ENCODE data around the gene GH1. TPM values are rescaled to one million over a fixed set of nuclear protein-coding genes. Genes with fewer than 3 reads are reported as not detected.

The GH1 gene
- total and polyA plus RNA-seq, 2 donors (not counting 1 experiment from before 2014, with no cell fraction given): 1.7 to 2.3 TPM

DNA sequence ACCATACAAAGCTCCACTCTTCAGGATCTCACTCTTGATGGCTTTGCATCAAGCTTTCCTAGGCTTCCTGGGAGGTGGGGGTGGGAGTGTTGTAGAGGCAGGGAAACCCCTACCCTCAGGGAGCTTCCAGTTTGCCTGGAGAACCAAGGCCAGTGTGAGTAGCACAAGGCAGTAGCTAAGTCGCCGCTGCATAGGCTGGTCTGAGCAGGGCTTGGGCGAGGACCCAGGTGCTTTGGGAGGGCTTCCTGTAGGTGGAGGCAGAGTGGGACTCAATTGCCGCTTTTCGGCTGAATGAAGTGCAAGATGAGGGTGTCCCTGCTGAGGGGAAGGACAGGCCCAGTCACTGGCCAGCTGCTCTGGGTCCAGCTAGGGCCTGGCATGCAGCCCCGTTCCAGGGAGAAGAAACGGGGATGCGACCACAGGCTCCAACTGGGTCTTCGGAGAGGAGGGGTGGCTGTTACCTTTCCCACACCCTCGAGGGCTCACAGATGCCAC lies 9.6 kb upstream of the GH1 start:
- Mint-ChIP-seq H3K4me1 (peaks cover 85% of the 10 kb centered on the region), H3K27me3 (no peaks in the 10 kb centered on the region), H3K4me3 (peak overlapping the region; percentile 99), H3K27ac (peak overlapping the region; percentile 97), H3K9me3 (ENCODE audit: insufficient read depth) (no peaks in the 10 kb centered on the region)
- Histone ChIP-seq H3K36me3 (replicated peaks in 1 of 2; ENCODE audit: control extremely low read depth in 1 of 2, control insufficient read depth in 1 of 2, extremely low read depth in 1 of 2, insufficient read depth in 2 of 2, low read length in 1 of 2) (peaks cover 0 to 51% of the 10 kb centered on the region in 2 experiments), H3K27me3 (replicated peaks in 1 of 4; ENCODE audit: control extremely low read depth in 1 of 4, control insufficient read depth in 3 of 4, insufficient read depth in 4 of 4, low read length in 3 of 4) (no peaks in the 10 kb centered on the region), H3K4me2 (replicated peaks; ENCODE audit: low read depth, low read length, poor library complexity, severe bottlenecking) (peak overlapping the region; percentile 97), H3K9ac (ENCODE audit: low read length) (peak overlapping the region; percentile 97), H3K4me1 (ENCODE audit: control insufficient read depth in 2 of 2, insufficient read depth in 2 of 2, low read length in 2 of 2) (peaks cover 72 to 86% of the 10 kb centered on the region in 2 donors), H2AFZ (ENCODE audit: insufficient read depth, low read depth, low read length, poor library complexity, severe bottlenecking) (no peak overlapping the region), H3K9me3 (ENCODE audit: control extremely low read depth in 1 of 3, control insufficient read depth in 2 of 3, insufficient read depth in 1 of 3, low read length in 2 of 3) (no peaks in the 10 kb centered on the region), H3K4me3 (ENCODE audit: control extremely low read depth in 1 of 5, extremely low read depth in 1 of 5, insufficient read depth in 1 of 5, low read depth in 2 of 5, low read length in 4 of 5) (peak overlapping the region; percentile 27 to 100 (median 97)), H3K79me2 (ENCODE audit: control insufficient read depth, insufficient read depth, low read length) (peaks cover 61% of the 10 kb centered on the region), H4K20me1 (ENCODE audit: control insufficient read depth, insufficient read depth, low read length, poor library complexity, severe bottlenecking) (peaks cover 46% of the 10 kb centered on the region), H3K27ac (ENCODE audit: low read length in 2 of 2) (peak overlapping the region; percentile 85 to 89)
- intact Hi-C loops (cut with micrococcal nuclease): no loop called here
- TF ChIP-seq EZH2 (IDR thresholded peaks at IDR 0.05; ENCODE audit: borderline replicate concordance, insufficient read depth, low read depth, low read length, poor library complexity, severe bottlenecking): no peak
- TF ChIP-seq, protein P1, sequence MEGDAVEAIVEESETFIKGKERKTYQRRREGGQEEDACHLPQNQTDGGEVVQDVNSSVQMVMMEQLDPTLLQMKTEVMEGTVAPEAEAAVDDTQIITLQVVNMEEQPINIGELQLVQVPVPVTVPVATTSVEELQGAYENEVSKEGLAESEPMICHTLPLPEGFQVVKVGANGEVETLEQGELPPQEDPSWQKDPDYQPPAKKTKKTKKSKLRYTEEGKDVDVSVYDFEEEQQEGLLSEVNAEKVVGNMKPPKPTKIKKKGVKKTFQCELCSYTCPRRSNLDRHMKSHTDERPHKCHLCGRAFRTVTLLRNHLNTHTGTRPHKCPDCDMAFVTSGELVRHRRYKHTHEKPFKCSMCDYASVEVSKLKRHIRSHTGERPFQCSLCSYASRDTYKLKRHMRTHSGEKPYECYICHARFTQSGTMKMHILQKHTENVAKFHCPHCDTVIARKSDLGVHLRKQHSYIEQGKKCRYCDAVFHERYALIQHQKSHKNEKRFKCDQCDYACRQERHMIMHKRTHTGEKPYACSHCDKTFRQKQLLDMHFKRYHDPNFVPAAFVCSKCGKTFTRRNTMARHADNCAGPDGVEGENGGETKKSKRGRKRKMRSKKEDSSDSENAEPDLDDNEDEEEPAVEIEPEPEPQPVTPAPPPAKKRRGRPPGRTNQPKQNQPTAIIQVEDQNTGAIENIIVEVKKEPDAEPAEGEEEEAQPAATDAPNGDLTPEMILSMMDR (IDR thresholded peaks at IDR 0.05): no peak
- ChIA-PET CTCF (interaction anchor here (0.6 to 26.0 kb wide), 11 partner anchors 9 to 205 kb away, joined by 3 to 834 read pairs (median 6); partner anchors contain the start of gene GH1), POLR2A (interaction anchor here (0.6 to 12.1 kb wide), 7 partner anchors 9 to 606 kb away, joined by 3 to 360 read pairs (median 6); partner anchors contain the start of gene ICAM2)
- 41% methylated on average over 5 of the region's 10 CpGs for WGBS (ENCODE audit: insufficient coverage)
- no peak for DNase-seq
- no peak for ATAC-seq (ENCODE audit: low read depth)

DNA sequence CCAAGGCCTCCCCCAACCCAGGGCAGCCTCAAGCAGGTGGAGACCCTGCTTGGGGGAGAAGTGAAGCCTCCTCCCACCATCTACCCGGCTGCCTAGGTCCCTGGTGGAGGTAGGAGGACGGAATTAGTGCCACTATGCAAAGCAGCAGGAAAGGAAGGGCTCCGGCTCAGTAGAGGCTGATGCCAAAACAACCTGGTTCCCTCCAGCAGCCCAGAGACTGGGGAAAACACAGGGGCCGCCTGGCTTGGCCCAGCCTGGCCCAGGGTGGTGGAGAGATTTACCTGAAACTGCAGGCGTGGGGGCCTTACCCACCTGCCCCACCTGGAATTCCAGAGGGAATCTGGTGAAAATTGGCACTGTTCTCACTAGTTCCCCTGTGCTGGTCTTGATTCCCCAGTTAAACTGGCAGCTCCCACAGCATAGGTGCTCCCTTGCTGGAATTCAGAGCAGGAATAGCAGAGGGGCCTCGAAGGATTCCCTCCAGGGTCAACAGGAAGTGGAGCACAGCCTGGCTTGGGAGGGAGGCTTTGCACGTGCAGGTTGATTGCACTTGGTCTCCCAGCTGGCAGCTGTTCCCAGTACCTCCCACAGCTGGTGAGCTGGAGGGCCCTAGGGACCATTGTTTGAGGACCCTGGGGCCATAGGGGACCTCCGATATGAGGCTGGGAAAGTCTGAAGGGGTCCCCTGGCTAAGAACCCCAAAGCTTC lies 9.0 kb upstream of the GH1 start:
- Histone ChIP-seq H2AFZ (ENCODE audit: insufficient read depth, low read depth, low read length, poor library complexity, severe bottlenecking) (no peak overlapping the region), H3K4me2 (replicated peaks; ENCODE audit: low read depth, low read length, poor library complexity, severe bottlenecking) (peak overlapping the region; percentile 97), H3K79me2 (ENCODE audit: control insufficient read depth, insufficient read depth, low read length) (peaks cover 55% of the 10 kb centered on the region), H3K36me3 (replicated peaks in 1 of 2; ENCODE audit: control extremely low read depth in 1 of 2, control insufficient read depth in 1 of 2, extremely low read depth in 1 of 2, insufficient read depth in 2 of 2, low read length in 1 of 2) (peaks cover 0 to 51% of the 10 kb centered on the region in 2 experiments), H3K9me3 (ENCODE audit: control extremely low read depth in 1 of 3, control insufficient read depth in 2 of 3, insufficient read depth in 1 of 3, low read length in 2 of 3) (no peaks in the 10 kb centered on the region), H3K27me3 (replicated peaks in 1 of 4; ENCODE audit: control extremely low read depth in 1 of 4, control insufficient read depth in 3 of 4, insufficient read depth in 4 of 4, low read length in 3 of 4) (no peaks in the 10 kb centered on the region), H3K27ac (ENCODE audit: low read length in 2 of 2) (peak overlapping the region; percentile 85 to 89), H3K9ac (ENCODE audit: low read length) (peak overlapping the region; percentile 97), H3K4me3 (ENCODE audit: control extremely low read depth in 1 of 5, extremely low read depth in 1 of 5, insufficient read depth in 1 of 5, low read depth in 2 of 5, low read length in 4 of 5) (peak overlapping the region; percentile 12 to 100 (median 97)), H3K4me1 (ENCODE audit: control insufficient read depth in 2 of 2, insufficient read depth in 2 of 2, low read length in 2 of 2) (peaks cover 70 to 86% of the 10 kb centered on the region in 2 donors), H4K20me1 (ENCODE audit: control insufficient read depth, insufficient read depth, low read length, poor library complexity, severe bottlenecking) (peaks cover 46% of the 10 kb centered on the region)
- Mint-ChIP-seq H3K27me3 (no peaks in the 10 kb centered on the region), H3K4me3 (peak overlapping the region; percentile 99), H3K9me3 (ENCODE audit: insufficient read depth) (no peaks in the 10 kb centered on the region), H3K27ac (peak overlapping the region; percentile 97), H3K4me1 (peaks cover 85% of the 10 kb centered on the region)
- intact Hi-C loops (cut with micrococcal nuclease): no loop called here
- TF ChIP-seq, protein P1 (IDR thresholded peaks at IDR 0.05): no peak
- TF ChIP-seq EZH2 (IDR thresholded peaks at IDR 0.05; ENCODE audit: borderline replicate concordance, insufficient read depth, low read depth, low read length, poor library complexity, severe bottlenecking): no peak
- ATAC-seq (ENCODE audit: low read depth): peak; percentile 21
- 3% methylated on average over 6 of the region's 8 CpGs for WGBS (ENCODE audit: insufficient coverage)
- DNase-seq: peak; percentile 73
- ChIA-PET CTCF (interaction anchor here (0.6 to 26.0 kb wide), 10 partner anchors 8 to 206 kb away, joined by 3 to 834 read pairs (median 6); partner anchors contain the start of gene GH1), POLR2A (interaction anchor here (0.6 to 12.1 kb wide), 7 partner anchors 8 to 607 kb away, joined by 3 to 360 read pairs (median 6); partner anchors contain the start of gene ICAM2)
